H9 (cell line): ENCODE measurements around the gene PTK6. TPM values are rescaled to one million over a fixed set of nuclear protein-coding genes. Genes with fewer than 3 reads are reported as not detected.
A peak's percentile ranks its signal among the peaks of the same experiment; 100 is the strongest.

Source experiments
- DNase-seq: peaks from one replicate; pipeline ENCODE4 v3.0.0-alpha.2; 2017
- H2AFZ ChIP-seq: one replicate; pipeline ENCODE4 v1.6.1; 2013; ENCODE audit warnings: mild to moderate bottlenecking, low read length, control low read depth, moderate library complexity
- H2AK5ac ChIP-seq: 2 replicates; pipeline ENCODE4 v1.6.1; 2013; ENCODE audit warnings: low read length, control low read depth, mixed read lengths; ENCODE audit not compliant: insufficient read length
- H2BK120ac ChIP-seq: one replicate; pipeline ENCODE4 v1.6.1; 2013; ENCODE audit warnings: low read depth, mild to moderate bottlenecking, low read length, control low read depth, inconsistent platforms; ENCODE audit not compliant: poor library complexity, severe bottlenecking
- H2BK12ac ChIP-seq: 2 replicates; pipeline ENCODE4 v1.6.1; 2013; ENCODE audit warnings: low read length, control low read depth, mixed read lengths, low read depth; ENCODE audit not compliant: insufficient read length
- H2BK15ac ChIP-seq: 2 replicates; pipeline ENCODE4 v1.6.1; 2013; ENCODE audit warnings: low read depth, low read length, control low read depth
- H2BK20ac ChIP-seq: one replicate; pipeline ENCODE4 v1.6.1; 2013; ENCODE audit warnings: low read depth, mild to moderate bottlenecking, low read length, control low read depth, inconsistent platforms; ENCODE audit not compliant: poor library complexity, severe bottlenecking
- H2BK5ac ChIP-seq: 2 replicates; pipeline ENCODE4 v1.6.1; 2013; ENCODE audit warnings: low read length, control low read depth, mixed read lengths; ENCODE audit not compliant: insufficient read length
- H3K14ac ChIP-seq: 2 replicates; pipeline ENCODE4 v1.6.1; 2013; ENCODE audit warnings: low read length, control low read depth; ENCODE audit not compliant: insufficient read depth
- H3K18ac ChIP-seq: 2 replicates; pipeline ENCODE4 v1.6.1; 2013; ENCODE audit warnings: low read depth, mild to moderate bottlenecking, mixed read lengths, low read length, control low read depth; ENCODE audit not compliant: insufficient read length
- H3K23ac ChIP-seq: 2 replicates; pipeline ENCODE4 v1.6.1; 2013; ENCODE audit warnings: low read length, control low read depth, mixed read lengths, low read depth; ENCODE audit not compliant: insufficient read length
- H3K23me2 ChIP-seq: 2 replicates; pipeline ENCODE4 v1.6.1; 2013; ENCODE audit warnings: low read depth, mild to moderate bottlenecking, mixed read lengths, low read length, control low read depth; ENCODE audit not compliant: insufficient read length, poor library complexity, severe bottlenecking
- H3K27ac ChIP-seq: 2 replicates; pipeline ENCODE4 v1.5.1; 2013; ENCODE audit warnings: low read length, control low read depth, mixed read lengths, low read depth; ENCODE audit not compliant: insufficient read length
- H3K27me3 ChIP-seq: 2 replicates; pipeline ENCODE4 v1.6.1; 2013; ENCODE audit warnings: low read length, control low read depth, inconsistent platforms; ENCODE audit not compliant: insufficient read depth
- H3K4ac ChIP-seq: 2 replicates; pipeline ENCODE4 v1.6.1; 2013; ENCODE audit warnings: low read depth, mild to moderate bottlenecking, control low read depth, inconsistent platforms, low read length, moderate library complexity
- H3K4me1 ChIP-seq: 2 replicates; pipeline ENCODE4 v1.6.1; 2013; ENCODE audit warnings: low read length, control low read depth, inconsistent platforms; ENCODE audit not compliant: insufficient read depth
- H3K4me2 ChIP-seq: 2 replicates; pipeline ENCODE4 v1.6.1; 2013; ENCODE audit warnings: low read length, control low read depth, mixed read lengths; ENCODE audit not compliant: insufficient read length, insufficient read depth
- H3K56ac ChIP-seq: 2 replicates; pipeline ENCODE4 v1.6.1; 2013; ENCODE audit warnings: low read depth, mild to moderate bottlenecking, mixed read lengths, low read length, control low read depth; ENCODE audit not compliant: insufficient read length
- H3K79me1 ChIP-seq: 2 replicates; pipeline ENCODE4 v1.6.1; 2013; ENCODE audit warnings: low read depth, mild to moderate bottlenecking, moderate library complexity, low read length, control low read depth, inconsistent platforms; ENCODE audit not compliant: insufficient read depth, poor library complexity, severe bottlenecking
- H3K79me2 ChIP-seq: 2 replicates; pipeline ENCODE4 v1.6.1; 2013; ENCODE audit warnings: low read length, control low read depth, inconsistent platforms; ENCODE audit not compliant: insufficient read depth
- H3K9ac ChIP-seq: 2 replicates; pipeline ENCODE4 v1.6.1; 2013; ENCODE audit warnings: low read length, control low read depth, mixed read lengths; ENCODE audit not compliant: insufficient read length; ENCODE audit errors: extremely low read depth
- H3K9me3 ChIP-seq: one replicate; pipeline ENCODE4 v1.6.1; 2013; ENCODE audit warnings: low read depth, low read length, inconsistent platforms; ENCODE audit not compliant: control insufficient read depth
- H3T11ph ChIP-seq: one replicate; pipeline ENCODE4 v1.6.1; 2013; ENCODE audit warnings: mild to moderate bottlenecking, low read length, control low read depth, inconsistent platforms
- H4K20me1 ChIP-seq: one replicate; pipeline ENCODE4 v1.6.1; 2013; ENCODE audit not compliant: control insufficient read depth, insufficient read length, insufficient read depth
- H4K5ac ChIP-seq: 2 replicates; pipeline ENCODE4 v1.6.1; 2013; ENCODE audit warnings: low read depth, mild to moderate bottlenecking, mixed read lengths, low read length, control low read depth; ENCODE audit not compliant: insufficient read length
- H4K8ac ChIP-seq: replicated peaks from 2 replicates; pipeline ENCODE4 v1.6.1; 2013; ENCODE audit warnings: low read length, control low read depth, mixed read lengths, low read depth; ENCODE audit not compliant: insufficient read length
- H4K91ac ChIP-seq: 2 replicates; pipeline ENCODE4 v1.6.1; 2013; ENCODE audit warnings: low read depth, mild to moderate bottlenecking, moderate library complexity, mixed read lengths, low read length, control low read depth; ENCODE audit not compliant: insufficient read length
- H3K27ac Mint-ChIP-seq, 3 experiments: 2 replicates in 2 of 3; 3 replicates in 1 of 3; pipeline ENCODE4 v1.8.0; 2020 to 2021; ENCODE audit warnings: mixed read lengths in 3 of 3, mild to moderate bottlenecking in 1 of 3, moderate library complexity in 1 of 3
- H3K27me3 Mint-ChIP-seq: 2 replicates; pipeline ENCODE4 v1.8.0; 2021; ENCODE audit warnings: low read depth, mild to moderate bottlenecking, moderate library complexity, mixed read lengths
- H3K36me3 Mint-ChIP-seq, 3 experiments: 2 replicates in 2 of 3; 3 replicates in 1 of 3; pipeline ENCODE4 v1.8.0; 2020 to 2021; ENCODE audit warnings: low read depth in 3 of 3, mixed read lengths in 3 of 3; ENCODE audit not compliant: insufficient read depth in 1 of 3
- H3K4me1 Mint-ChIP-seq, 2 experiments: 2 replicates each; pipeline ENCODE4 v1.8.0; 2020; ENCODE audit warnings: mixed read lengths in 2 of 2
- H3K4me3 Mint-ChIP-seq, 2 experiments: 2 replicates in 1 of 2; 3 replicates in 1 of 2; pipeline ENCODE4 v1.8.0; 2020 to 2021; ENCODE audit warnings: mild to moderate bottlenecking in 2 of 2, mixed read lengths in 2 of 2, moderate library complexity in 1 of 2
- H3K9me3 Mint-ChIP-seq, 2 experiments: 2 replicates in 1 of 2; 3 replicates in 1 of 2; pipeline ENCODE4 v1.8.0; 2020; ENCODE audit warnings: mild to moderate bottlenecking in 2 of 2, mixed read lengths in 2 of 2, moderate library complexity in 1 of 2
- WGBS: extraction: QIAGEN DNeasy Blood & Tissue Kit; methylation state at CpG from one replicate; pipeline ENCODE4 v1.1.7; 2013; ENCODE audit warnings: missing lambda C conversion rate, low lambda C conversion rate, mixed read lengths; ENCODE audit not compliant: insufficient read length; ENCODE audit errors: extremely low coverage; 5-methylcytosine and 5-hydroxymethylcytosine counted together
- total RNA-seq: library from RNA; stranded (reverse); gene quantifications from 2 replicates; pipeline ENCODE4 v1.2.1, GENCODE V29; 2021
- TF ChIP-seq, protein P1 (sequence below): fragments of 200-600 bp; sonication (generic); conservative IDR thresholded peaks from 3 replicates; pipeline ENCODE4 v1.8.0; 2021; ENCODE audit warnings: antibody characterized with exemption, mild to moderate bottlenecking

The PTK6 gene
- total RNA-seq, 1 experiment from 2014 or later: 0.46 TPM

DNA sequence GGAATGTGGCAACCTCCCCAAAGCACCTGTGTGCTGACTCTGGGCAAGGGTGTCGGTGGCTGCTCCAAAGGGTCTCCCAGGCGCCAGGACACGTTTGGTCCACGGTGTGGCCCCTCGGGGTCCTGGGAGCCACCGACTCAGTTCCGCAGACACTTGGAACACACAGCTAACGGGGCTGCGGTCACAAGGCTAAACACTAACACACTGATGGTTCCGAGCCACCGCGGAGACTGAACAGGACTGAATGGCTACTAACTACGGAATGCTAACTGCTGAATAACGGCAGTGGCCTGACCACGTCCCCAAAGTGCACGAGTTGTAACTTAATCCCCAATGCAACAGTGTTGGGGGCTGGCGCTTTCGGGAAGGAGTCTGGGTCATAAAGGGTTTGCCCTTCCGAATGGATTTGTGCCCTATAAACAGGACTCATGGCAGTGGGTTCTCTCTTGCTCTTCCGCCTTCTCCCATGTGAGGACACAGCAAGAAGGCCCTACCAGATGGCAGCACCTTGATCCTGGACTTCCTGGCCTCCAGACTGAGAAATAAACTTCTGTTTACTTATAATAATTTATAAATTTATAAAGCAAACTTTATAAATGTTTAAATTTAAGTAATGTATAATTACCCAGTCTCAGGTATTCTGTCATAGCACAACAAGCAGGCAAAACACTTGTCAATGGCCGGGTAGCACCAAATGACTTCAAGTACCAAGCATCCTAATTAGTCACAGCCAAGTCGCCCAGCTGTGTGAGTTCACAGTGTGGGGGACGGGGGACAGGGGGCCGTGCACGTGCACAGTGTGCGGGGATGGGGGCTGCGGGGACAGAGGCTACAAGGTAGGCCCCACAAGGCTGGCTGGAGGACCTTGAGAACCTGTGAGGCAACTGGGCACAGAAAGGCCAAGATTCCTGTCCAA, 36.0 kb downstream of the PTK6 start:
- H3K9me3 Mint-ChIP-seq: peaks cover 0 to 8% of the 10 kb centered on the region in 2 experiments; a peak in 2 of 5 replicates
- H2BK20ac ChIP-seq: no peak overlapping the region
- no peak overlapping the region for H4K5ac ChIP-seq
- no peak for DNase-seq
- peaks cover 0 to 7% (median 0%) of the 10 kb centered on the region in 3 experiments; a peak in 1 of 7 replicates for H3K36me3 Mint-ChIP-seq
- no peak overlapping the region for H3T11ph ChIP-seq
- H3K4me1 ChIP-seq: no peaks in the 10 kb centered on the region
- no peak overlapping the region for H2AFZ ChIP-seq
- no peak overlapping the region for H3K14ac ChIP-seq
- H3K23me2 ChIP-seq: peaks cover 5% of the 10 kb centered on the region
- no peak overlapping the region for H3K4me2 ChIP-seq
- no peak overlapping the region for H2AK5ac ChIP-seq
- H3K79me1 ChIP-seq: no peaks in the 10 kb centered on the region
- H3K27ac Mint-ChIP-seq: peak overlapping the region in 1 of 3 experiments; percentile 82; a peak in 1 of 7 replicates
- peaks cover 70% of the 10 kb centered on the region for H3K27me3 Mint-ChIP-seq
- H3K4me1 Mint-ChIP-seq: peaks cover 3 to 9% of the 10 kb centered on the region in 2 experiments; a peak in 3 of 4 replicates
- H3K56ac ChIP-seq: no peak overlapping the region
- peaks cover 4% of the 10 kb centered on the region; the same call in 1 of the 2 replicates for H3K27me3 ChIP-seq
- no peak overlapping the region for H4K91ac ChIP-seq
- H3K9me3 ChIP-seq: no peaks in the 10 kb centered on the region
- H2BK120ac ChIP-seq: no peak overlapping the region
- H3K9ac ChIP-seq: no peak overlapping the region
- H3K4me3 Mint-ChIP-seq: peak overlapping the region; percentile 24 to 72; a peak in 4 of 5 replicates
- no peak overlapping the region for H3K4ac ChIP-seq
- TF ChIP-seq, protein P1, sequence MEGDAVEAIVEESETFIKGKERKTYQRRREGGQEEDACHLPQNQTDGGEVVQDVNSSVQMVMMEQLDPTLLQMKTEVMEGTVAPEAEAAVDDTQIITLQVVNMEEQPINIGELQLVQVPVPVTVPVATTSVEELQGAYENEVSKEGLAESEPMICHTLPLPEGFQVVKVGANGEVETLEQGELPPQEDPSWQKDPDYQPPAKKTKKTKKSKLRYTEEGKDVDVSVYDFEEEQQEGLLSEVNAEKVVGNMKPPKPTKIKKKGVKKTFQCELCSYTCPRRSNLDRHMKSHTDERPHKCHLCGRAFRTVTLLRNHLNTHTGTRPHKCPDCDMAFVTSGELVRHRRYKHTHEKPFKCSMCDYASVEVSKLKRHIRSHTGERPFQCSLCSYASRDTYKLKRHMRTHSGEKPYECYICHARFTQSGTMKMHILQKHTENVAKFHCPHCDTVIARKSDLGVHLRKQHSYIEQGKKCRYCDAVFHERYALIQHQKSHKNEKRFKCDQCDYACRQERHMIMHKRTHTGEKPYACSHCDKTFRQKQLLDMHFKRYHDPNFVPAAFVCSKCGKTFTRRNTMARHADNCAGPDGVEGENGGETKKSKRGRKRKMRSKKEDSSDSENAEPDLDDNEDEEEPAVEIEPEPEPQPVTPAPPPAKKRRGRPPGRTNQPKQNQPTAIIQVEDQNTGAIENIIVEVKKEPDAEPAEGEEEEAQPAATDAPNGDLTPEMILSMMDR: no peak
- no peak overlapping the region for H2BK12ac ChIP-seq
- no peak overlapping the region for H4K8ac ChIP-seq
- no peak overlapping the region for H3K18ac ChIP-seq
- WGBS: no CpG with 5 or more reads among the region's 27 CpGs
- no peak overlapping the region for H3K27ac ChIP-seq
- no peak overlapping the region for H2BK15ac ChIP-seq
- peaks cover 2% of the 10 kb centered on the region for H4K20me1 ChIP-seq
- H3K23ac ChIP-seq: no peak overlapping the region
- H2BK5ac ChIP-seq: no peak overlapping the region
- no peaks in the 10 kb centered on the region for H3K79me2 ChIP-seq
